ENCODE results near the gene TBX1. TPM values are rescaled to one million over a fixed set of nuclear protein-coding genes. Genes with fewer than 3 reads are reported as not detected.
"Not testable (repeated sequence)": the region's sequence is repeated elsewhere in the genome, so short reads cannot be mapped to it uniquely, and the experiment has no call there.

Gene TBX1
- polyA plus RNA-seq, 3 donors: 0.25 to 0.95 (median 0.67) TPM

DNA sequence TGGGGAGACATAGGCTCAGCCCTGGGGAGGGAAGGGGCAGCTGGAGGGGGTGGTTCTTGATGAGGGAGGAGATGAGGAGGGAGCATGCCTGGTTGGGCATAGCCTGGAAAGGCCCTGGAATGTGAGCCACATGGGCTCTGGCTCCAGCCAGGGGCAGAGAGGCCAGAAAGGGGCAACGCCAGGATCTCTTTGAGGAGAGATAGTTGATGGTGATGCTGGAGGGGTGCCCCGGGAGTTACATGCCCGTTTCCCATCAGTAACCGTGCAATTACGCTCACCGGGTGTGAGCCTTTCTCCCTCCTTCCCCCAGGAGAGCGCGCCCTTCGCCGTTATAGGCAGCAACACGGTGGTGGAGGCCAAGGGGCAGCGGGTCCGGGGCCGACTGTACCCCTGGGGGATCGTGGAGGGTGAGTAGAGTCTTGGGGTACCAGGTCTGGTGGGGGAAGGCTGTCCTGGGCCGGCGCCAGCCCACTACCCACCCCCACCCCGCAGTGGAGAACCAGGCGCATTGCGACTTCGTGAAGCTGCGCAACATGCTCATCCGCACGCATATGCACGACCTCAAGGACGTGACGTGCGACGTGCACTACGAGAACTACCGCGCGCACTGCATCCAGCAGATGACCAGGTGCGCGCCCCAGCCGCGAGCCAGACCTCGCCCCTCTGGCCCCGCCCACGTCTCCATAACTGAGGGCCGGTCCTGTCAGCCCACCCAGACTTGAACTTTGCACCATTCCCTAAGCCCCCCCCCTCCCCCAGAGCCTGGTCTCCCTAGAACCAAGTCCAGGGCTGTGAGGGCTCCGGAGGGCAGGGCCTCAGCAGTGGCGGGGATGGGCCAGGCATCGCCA lies 39.0 kb upstream of the TBX1 start:
- DNase-seq (ENCODE audit: extremely low read depth in 1 of 11, low read depth in 9 of 11, low spot score in 4 of 11): no peak

DNA sequence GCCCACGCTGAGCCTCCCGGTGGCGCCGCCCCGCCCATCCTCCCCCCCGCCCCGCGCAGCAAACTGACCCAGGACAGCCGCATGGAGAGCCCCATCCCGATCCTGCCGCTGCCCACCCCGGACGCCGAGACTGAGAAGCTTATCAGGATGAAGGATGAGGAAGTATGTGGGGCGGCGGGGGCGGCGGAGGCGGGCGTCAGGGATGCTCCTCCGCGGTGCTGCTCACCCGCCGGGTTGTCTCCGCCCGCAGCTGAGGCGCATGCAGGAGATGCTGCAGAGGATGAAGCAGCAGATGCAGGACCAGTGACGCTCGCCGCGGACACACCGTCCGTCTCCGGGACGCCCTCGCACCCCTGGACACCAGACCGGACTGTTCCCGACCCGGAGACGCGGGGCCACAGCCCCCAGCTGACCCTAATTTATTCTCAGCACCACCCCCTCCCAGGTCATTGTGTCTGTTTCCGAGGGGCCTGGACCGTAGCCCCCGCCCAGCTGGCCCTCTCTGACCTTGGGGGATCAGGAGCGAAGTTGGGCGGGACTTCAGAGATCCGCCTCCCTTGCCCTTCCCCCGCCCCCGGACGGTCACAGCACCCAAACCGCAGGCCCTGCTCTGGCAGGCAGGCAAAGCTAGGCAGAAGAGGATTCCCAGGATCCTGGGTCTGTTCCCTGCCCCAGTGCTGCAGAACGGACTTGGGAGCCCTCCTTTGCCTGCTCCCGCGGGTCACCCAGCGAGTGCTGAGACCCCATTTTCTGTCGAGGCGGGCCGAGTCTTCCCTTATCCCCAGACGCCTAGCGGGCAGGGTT lies 38.2 kb upstream of the TBX1 start:
- no peak for DNase-seq (ENCODE audit: extremely low read depth in 1 of 11, low read depth in 9 of 11, low spot score in 4 of 11)

DNA sequence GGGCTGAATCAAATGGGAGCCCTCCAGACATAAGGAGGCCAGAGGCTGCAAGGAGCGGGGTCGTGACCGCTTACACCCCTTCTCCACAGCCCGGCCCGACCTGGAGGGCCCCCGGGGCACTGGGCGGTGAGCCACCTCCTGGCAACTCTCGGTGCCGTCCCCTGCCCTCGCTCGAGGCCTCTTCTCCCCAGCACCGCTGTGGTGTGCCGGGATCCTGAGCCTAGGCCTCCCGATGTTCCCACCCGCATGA lies 37.7 kb upstream of the TBX1 start:
- no peak for DNase-seq (ENCODE audit: extremely low read depth in 1 of 11, low read depth in 9 of 11, low spot score in 4 of 11)

- DNase-seq (ENCODE audit: extremely low read depth in 1 of 11, low read depth in 9 of 11, low spot score in 4 of 11): no peak
Measured at GRCh38 chr22:19723232-19723982, 37.2 kb upstream of the TBX1 start, which contains the start of gene GP1BB. Gene GP1BB, plus strand, starts transcription at chr22:19723539. Its CDS starts 31 bp downstream, at chr22:19723570.

- no peak for DNase-seq (ENCODE audit: extremely low read depth in 1 of 11, low read depth in 9 of 11, low spot score in 4 of 11)
Measured at GRCh38 chr22:19723983-19724827, 36.4 kb upstream of the TBX1 start.

GRCh38 chr22:19724927-19725661 lies 35.5 kb upstream of the TBX1 start:
- no peak for DNase-seq (ENCODE audit: extremely low read depth in 1 of 11, low read depth in 9 of 11, low spot score in 4 of 11)

- not testable (repeated sequence) for DNase-seq (ENCODE audit: extremely low read depth in 1 of 11, low read depth in 9 of 11, low spot score in 4 of 11)
Measured at GRCh38 chr22:19726064-19726788, 34.4 kb upstream of the TBX1 start.

DNA sequence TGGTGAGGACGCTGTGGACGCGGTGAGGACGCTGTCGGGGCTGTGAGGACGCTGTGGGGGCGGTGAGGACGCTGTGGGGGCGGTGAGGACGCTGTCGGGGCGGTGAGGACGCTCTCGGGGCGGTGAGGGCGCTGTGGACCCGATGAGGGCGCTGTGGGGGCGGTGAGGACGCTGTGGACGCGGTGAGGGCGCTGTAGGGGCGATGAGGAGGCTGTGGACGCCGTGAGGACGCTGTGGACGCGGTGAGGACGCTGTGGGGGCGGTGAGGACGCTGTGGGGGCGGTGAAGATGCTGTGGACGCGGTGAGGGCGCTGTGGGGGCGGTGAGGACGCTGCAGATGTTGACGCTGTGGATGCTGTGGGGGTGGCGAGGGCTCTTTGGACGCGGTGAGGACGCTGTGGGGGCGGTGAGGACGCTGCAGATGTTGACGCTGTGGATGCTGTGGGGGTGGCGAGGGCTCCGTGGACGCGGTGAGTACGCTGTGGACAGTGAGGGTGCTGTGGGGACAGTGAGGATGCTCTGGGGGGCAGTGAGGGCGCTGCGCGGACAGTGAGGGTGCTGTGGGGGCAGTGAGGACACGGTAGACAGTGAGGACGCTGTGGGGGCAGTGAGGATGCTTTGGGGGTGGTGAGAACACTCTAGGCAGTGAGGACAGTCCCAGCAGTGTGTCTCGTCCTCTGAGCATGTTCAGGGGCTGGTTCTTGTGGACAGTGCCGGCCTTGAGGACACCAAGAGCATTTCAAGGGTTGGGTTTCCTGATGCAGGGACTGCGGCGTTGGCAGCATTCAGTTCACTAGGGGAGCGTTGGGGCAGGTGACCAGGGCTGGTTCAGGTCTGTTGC lies 33.0 kb upstream of the TBX1 start:
- no peak for DNase-seq (ENCODE audit: extremely low read depth in 1 of 11, low read depth in 9 of 11, low spot score in 4 of 11)

DNA sequence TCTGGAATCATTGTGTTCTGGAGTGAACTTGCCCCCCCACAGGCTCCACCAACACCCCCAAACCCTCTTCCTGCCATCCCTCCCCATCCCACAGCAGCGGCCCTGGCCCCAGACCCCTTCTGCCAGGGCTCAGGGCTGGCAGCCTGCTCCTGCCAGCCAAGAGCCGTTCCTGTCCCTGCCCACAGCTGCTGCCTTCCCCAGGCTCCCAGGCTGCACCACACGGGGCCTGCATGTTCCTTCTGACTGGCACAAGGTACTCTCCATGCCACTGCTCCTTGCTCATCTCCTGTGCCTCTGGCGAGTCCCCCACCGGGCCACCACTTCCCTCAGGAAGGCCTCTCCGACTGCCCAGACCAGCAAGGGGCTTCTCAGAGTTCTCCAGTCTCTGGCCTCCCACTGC lies 32.3 kb upstream of the TBX1 start:
- no peak for DNase-seq (ENCODE audit: extremely low read depth in 1 of 11, low read depth in 9 of 11, low spot score in 4 of 11)

- no peak for DNase-seq (ENCODE audit: extremely low read depth in 1 of 11, low read depth in 9 of 11, low spot score in 4 of 11)
Measured at GRCh38 chr22:19728836-19729235, 31.7 kb upstream of the TBX1 start.

- DNase-seq (ENCODE audit: extremely low read depth in 1 of 11, low read depth in 9 of 11, low spot score in 4 of 11): no peak
Measured at GRCh38 chr22:19729507-19729906, 31.1 kb upstream of the TBX1 start.

DNA sequence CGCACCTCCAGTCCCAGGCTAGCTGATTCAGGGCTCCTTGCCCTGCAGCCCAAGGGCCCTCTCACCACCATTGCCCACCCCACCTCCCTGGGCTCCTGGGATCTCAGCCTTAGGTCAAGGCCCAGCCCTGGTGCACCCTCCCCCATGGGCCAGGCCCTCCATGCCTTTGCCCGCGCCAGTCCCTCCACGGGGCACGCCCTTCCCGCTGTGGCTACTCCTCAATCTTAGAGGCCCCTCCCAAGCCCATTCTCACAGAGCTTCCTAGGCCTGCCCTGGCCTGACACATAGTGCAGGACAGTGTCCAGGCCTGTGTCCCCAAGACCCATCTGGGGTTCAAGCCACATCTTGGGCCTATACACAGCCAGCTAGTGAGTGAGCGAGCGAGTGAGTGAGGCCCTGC lies 30.4 kb upstream of the TBX1 start:
- no peak for DNase-seq (ENCODE audit: extremely low read depth in 1 of 11, low read depth in 9 of 11, low spot score in 4 of 11)

- DNase-seq (ENCODE audit: extremely low read depth in 1 of 11, low read depth in 9 of 11, low spot score in 4 of 11): peak in 8 of 11 donors; percentile 57 to 81 (median 71)
Measured at GRCh38 chr22:19730655-19731360, 29.8 kb upstream of the TBX1 start.

DNA sequence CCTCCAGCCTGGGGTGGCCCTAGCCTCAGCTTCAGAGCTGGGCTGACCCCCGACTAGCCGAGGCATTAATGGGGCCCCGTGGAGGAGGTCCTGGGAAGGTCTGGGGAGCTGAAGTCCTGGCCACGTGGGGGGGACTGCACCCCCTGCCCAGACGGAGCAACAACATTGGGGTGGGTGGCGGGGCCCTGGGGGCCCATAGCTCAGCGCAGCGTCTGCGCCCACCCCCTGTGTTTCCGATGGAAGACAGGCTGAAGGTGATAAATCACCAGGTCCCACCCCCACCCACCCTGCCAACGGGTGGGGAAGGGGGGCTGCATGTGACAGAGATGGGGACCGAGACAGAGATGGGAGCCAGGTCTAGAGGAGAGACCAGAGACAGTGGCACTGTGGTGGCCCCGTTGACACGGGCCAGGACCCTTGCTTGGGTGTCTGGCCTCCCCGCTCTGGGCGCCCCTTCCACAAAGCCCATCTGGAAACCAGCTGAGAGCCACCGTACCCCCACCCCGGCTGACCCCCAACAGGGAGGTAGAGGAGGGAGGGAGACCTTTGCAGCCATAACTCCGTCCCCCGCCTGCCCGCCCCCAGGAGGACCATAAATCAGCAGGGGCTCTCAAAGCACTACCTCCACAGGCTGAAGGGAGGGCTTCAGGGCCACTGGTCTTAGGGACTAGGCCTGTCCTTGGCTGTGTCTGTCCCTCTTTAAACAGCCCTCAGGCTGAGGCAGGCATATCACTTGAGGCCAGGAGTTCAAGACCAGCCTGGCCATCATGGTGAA lies 29.0 kb upstream of the TBX1 start:
- no peak for DNase-seq (ENCODE audit: extremely low read depth in 1 of 11, low read depth in 9 of 11, low spot score in 4 of 11)

- no peak for DNase-seq (ENCODE audit: extremely low read depth in 1 of 11, low read depth in 9 of 11, low spot score in 4 of 11)
Measured at GRCh38 chr22:19732403-19733113, 28.0 kb upstream of the TBX1 start.

Data from renal cortex interstitium (tissue), 11 donors.